Muscle layer of duodenum (tissue), 2 donors: ENCODE results near the gene GRID2.

Experiments used
- H3K27ac ChIP-seq: one replicate; pipeline ENCODE4 v1.7.0; 2013; ENCODE audit warnings: mild to moderate bottlenecking, low read length
- H3K27me3 ChIP-seq: one replicate; pipeline ENCODE4 v1.7.0; 2013; ENCODE audit warnings: low read depth, mild to moderate bottlenecking, control low read depth, low read length
- H3K36me3 ChIP-seq, 2 donors: one replicate each; pipeline ENCODE4 v1.7.0; 2013; ENCODE audit warnings: low read length in 2 of 2, control low read depth in 1 of 2, mild to moderate bottlenecking in 1 of 2; ENCODE audit not compliant: insufficient read depth in 2 of 2, control insufficient read depth in 1 of 2
- H3K4me1 ChIP-seq, 2 donors: one replicate each; pipeline ENCODE4 v1.7.0; 2013; ENCODE audit warnings: low read length in 2 of 2, mild to moderate bottlenecking in 2 of 2, control low read depth in 1 of 2, moderate library complexity in 1 of 2; ENCODE audit not compliant: insufficient read depth in 2 of 2, control insufficient read depth in 1 of 2
- H3K4me3 ChIP-seq, 2 donors: one replicate each; pipeline ENCODE4 v1.7.0; 2013; ENCODE audit warnings: low read length in 2 of 2, low read depth in 1 of 2, mild to moderate bottlenecking in 1 of 2
- H3K9me3 ChIP-seq, 2 donors: one replicate each; pipeline ENCODE4 v1.7.0; 2013; ENCODE audit warnings: low read length in 2 of 2, control low read depth in 1 of 2, mild to moderate bottlenecking in 1 of 2; ENCODE audit not compliant: control insufficient read depth in 1 of 2
- donor health status: healthy.

Gene GRID2

DNA sequence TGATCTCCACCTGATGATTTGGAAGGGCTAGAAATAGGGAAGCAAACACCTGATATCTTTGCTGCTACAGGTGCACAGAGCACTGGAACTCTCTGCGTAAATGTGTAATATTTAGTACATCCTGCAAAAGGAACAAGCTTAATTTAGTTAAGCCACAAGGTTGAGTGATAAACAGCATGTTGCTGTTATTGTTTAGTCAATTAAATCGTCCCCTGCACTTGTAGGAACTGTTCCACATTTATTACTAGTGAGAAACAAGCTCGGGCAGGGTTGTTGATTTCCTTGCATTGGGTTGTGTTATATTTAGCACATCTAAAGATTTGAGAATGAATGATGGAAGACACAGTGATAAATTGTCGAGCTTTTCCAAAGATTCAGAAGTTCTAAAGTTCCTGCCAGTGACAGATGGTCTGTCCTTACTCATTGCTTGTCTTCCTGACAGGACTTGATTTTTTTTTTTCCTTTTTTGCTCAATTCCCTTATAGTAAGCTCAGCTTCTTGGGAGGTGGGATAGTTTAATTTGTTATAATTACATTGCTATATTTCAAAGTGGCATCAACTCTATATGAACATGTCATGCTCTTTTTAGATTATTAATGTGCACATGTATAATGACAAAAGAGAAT is 897.8 kb downstream of the GRID2 start:
- no peaks in the 10 kb centered on the region for H3K27me3 ChIP-seq
- H3K4me3 ChIP-seq: no peak overlapping the region
- H3K36me3 ChIP-seq: no peaks in the 10 kb centered on the region
- no peaks in the 10 kb centered on the region for H3K9me3 ChIP-seq
- H3K27ac ChIP-seq: no peak overlapping the region
- no peaks in the 10 kb centered on the region for H3K4me1 ChIP-seq

DNA sequence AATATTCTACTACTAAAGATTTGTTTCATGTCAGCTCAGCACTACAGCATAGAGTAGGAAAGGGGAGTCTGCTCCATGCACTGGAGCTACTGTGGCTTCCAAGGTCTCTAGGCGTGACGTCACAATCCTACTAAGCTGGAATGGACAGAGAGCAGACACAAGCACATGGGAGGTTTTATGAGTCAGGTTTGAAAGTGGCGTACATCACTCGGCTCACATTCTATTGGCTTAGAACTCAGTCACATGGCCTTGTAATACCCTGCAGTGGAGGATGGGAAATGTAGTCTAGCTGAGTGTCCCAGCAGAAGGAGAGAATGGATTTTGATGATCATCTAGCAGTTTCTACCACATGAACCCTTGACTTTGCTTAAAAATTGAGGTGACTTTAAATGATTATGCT is 899.9 kb downstream of the GRID2 start:
- no peaks in the 10 kb centered on the region for H3K9me3 ChIP-seq
- no peaks in the 10 kb centered on the region for H3K4me1 ChIP-seq
- no peak overlapping the region for H3K4me3 ChIP-seq
- H3K27me3 ChIP-seq: no peaks in the 10 kb centered on the region
- no peak overlapping the region for H3K27ac ChIP-seq
- no peaks in the 10 kb centered on the region for H3K36me3 ChIP-seq

DNA sequence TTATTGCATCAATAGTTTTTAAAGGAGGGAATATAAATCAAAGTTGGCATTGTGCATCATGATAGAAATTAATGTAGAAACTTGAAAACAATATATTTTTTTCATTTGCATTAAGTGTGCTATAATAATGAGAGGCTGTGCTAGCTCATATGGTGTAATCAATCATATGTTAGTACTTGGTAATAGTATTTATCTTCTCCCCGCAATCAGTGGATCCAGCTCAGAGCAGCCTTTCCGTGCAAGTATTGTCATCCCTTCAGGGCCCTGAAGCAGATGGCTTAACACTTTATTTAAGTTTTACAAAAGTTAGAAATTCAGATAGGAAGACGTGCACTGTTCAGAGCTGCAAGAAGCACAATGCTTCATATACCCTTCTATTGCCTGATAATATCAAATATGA is 908.5 kb downstream of the GRID2 start:
- no peak overlapping the region for H3K27ac ChIP-seq
- no peaks in the 10 kb centered on the region for H3K4me1 ChIP-seq
- no peaks in the 10 kb centered on the region for H3K36me3 ChIP-seq
- H3K27me3 ChIP-seq: no peaks in the 10 kb centered on the region
- H3K4me3 ChIP-seq: no peak overlapping the region
- no peaks in the 10 kb centered on the region for H3K9me3 ChIP-seq

DNA sequence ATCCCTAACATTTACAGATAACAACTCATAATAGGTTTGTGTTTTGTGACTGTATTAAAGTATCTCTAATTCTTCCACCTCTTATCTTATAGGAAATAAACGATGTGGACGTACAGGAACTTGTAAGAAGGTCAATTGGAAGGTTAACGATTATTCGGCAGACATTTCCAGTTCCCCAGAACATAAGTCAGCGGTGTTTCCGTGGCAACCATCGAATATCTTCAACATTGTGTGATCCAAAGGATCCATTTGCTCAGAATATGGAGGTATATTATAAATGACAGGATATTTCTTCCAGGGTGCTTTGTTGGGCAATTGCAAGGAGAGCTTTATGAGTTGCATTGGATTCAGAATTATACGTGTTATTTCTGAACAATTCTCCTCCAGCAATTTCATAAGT is 912.9 kb downstream of the GRID2 start:
- H3K4me3 ChIP-seq: no peak overlapping the region
- no peak overlapping the region for H3K27ac ChIP-seq
- no peaks in the 10 kb centered on the region for H3K27me3 ChIP-seq

DNA sequence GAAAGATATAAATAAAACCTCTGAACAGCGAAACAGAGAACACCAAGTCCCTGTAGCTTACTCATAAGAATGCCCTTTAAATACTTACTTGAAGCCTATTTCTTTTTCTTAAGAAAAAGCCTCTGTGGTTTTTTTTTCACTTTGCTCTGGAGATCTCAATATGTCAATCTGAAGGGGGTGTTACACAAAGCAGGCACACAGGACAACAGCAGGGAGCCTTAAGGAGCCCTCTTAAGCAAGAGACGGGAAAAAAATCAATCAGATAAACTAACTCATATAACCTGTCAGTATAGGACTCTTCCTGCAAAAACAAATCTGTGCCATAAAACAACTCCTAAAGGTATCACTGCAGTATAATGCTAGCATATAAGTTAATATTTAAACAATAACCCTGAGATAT is 913.7 kb downstream of the GRID2 start:
- no peaks in the 10 kb centered on the region for H3K4me1 ChIP-seq

More for the DNA sequence above, 912.9 kb downstream of the GRID2 start:
- Histone ChIP-seq H3K36me3 (no peaks in the 10 kb centered on the region), H3K9me3 (no peaks in the 10 kb centered on the region), H3K4me1 (no peaks in the 10 kb centered on the region)

DNA sequence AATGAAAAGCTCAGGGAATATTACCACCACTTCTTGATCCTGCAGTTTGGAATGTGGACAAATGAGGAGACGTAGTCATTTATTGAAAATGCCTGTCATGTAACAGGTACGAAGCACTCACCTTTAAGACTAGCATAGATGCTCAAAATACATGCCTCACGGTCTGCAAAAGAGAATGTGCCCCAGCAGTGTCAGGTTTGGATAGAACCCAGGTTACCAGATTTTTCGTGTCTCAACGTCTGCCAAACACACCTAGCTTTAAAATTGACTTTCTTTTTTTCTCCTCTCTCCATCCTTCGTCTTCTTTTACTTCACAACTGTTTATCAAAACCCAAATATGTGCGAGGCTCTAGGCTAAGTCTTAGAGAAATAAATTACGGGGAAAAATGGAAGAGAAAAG is 918.0 kb downstream of the GRID2 start:
- no peaks in the 10 kb centered on the region for H3K36me3 ChIP-seq
- H3K27ac ChIP-seq: no peak overlapping the region
- H3K4me3 ChIP-seq: no peak overlapping the region
- no peaks in the 10 kb centered on the region for H3K9me3 ChIP-seq
- H3K4me1 ChIP-seq: no peaks in the 10 kb centered on the region
- no peaks in the 10 kb centered on the region for H3K27me3 ChIP-seq

More for the DNA sequence above, 913.7 kb downstream of the GRID2 start:
- Histone ChIP-seq H3K4me3 (no peak overlapping the region), H3K27ac (no peak overlapping the region), H3K27me3 (no peaks in the 10 kb centered on the region), H3K9me3 (no peaks in the 10 kb centered on the region), H3K36me3 (no peaks in the 10 kb centered on the region)

DNA sequence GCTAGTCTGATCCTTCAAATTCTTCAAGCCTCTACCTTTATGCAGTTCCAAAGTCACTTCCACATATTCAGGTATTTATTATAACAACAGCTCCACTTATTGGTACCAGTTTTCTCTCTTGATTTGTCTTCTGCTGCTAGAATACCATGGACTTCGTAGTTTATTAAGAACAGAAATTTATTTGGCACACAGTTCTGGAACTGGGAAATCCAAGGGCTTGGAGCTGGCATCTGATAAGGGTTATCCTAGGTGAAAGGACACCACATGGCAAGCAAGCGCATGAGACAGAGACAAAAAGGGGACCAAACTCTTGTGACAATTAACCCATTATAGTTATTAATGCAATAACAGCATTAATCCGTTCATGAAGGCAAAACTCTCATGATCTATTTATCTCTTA is 924.3 kb downstream of the GRID2 start:
- H3K36me3 ChIP-seq: no peaks in the 10 kb centered on the region
- no peak overlapping the region for H3K27ac ChIP-seq
- H3K27me3 ChIP-seq: no peaks in the 10 kb centered on the region
- H3K9me3 ChIP-seq: no peaks in the 10 kb centered on the region
- H3K4me3 ChIP-seq: no peak overlapping the region
- no peaks in the 10 kb centered on the region for H3K4me1 ChIP-seq

DNA sequence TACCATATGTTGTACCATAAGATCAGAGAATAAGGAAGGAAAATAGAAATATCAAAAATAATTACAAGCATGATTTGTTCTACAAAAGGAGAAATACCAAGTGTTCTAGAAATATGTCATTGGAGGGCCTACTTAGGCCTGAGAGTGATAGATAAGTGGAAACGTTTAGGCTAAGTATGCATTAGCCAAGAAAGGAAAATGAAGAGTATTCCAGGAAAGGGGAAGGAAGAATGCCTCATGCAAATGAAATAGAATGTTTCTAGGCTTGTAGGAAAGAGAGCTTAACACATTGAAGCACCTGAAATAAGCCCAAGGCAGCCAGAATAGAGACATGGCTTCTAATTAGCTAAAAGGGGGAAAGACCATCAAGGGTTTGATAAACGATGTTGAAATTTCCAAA is 929.1 kb downstream of the GRID2 start:
- Histone ChIP-seq H3K27me3 (no peaks in the 10 kb centered on the region), H3K4me1 (no peaks in the 10 kb centered on the region), H3K27ac (no peak overlapping the region), H3K36me3 (no peaks in the 10 kb centered on the region), H3K9me3 (no peaks in the 10 kb centered on the region), H3K4me3 (no peak overlapping the region)

DNA sequence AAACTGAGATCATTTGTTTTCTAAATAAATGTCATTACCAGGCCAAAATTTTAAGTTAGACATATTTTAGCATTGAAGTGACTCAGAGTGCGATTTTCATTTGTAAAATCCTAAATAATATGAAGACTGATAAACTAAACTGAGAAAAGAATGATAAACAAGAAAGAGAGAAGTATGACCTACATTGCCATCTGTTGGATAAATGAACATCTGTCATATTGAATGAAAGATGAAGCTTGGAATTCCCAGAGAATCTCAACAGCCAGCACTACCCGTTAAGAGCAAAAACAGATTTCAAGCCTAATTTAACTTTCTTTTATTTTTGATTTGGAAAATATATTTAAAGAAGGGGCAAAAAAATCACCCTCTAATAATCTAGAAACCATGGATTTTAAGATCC is 933.8 kb downstream of the GRID2 start:
- Histone ChIP-seq H3K9me3 (no peaks in the 10 kb centered on the region), H3K4me3 (no peak overlapping the region), H3K27me3 (no peaks in the 10 kb centered on the region), H3K27ac (no peak overlapping the region), H3K4me1 (no peaks in the 10 kb centered on the region), H3K36me3 (no peaks in the 10 kb centered on the region)

DNA sequence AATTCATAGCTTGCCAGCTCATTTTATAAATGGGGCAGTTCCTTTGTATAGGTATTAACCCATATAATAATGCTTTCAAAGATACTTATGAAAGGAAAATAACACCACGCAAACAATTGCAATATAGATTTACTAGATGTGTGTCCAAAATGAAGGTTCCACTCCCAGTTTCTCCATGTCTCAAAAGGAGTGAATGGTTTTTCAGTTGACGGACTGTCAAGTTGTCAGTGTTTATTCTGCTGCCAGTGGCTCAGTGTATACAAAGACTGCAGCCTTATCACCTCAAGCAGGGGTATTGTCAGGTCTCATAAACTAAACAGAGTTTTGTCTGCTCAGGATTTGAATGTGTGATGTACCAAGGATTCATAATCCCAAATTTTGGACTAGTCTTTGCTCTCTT is 939.5 kb downstream of the GRID2 start:
- H3K9me3 ChIP-seq: no peaks in the 10 kb centered on the region
- H3K4me1 ChIP-seq: no peaks in the 10 kb centered on the region
- H3K27me3 ChIP-seq: no peaks in the 10 kb centered on the region
- H3K36me3 ChIP-seq: no peaks in the 10 kb centered on the region
- no peak overlapping the region for H3K27ac ChIP-seq
- H3K4me3 ChIP-seq: no peak overlapping the region

DNA sequence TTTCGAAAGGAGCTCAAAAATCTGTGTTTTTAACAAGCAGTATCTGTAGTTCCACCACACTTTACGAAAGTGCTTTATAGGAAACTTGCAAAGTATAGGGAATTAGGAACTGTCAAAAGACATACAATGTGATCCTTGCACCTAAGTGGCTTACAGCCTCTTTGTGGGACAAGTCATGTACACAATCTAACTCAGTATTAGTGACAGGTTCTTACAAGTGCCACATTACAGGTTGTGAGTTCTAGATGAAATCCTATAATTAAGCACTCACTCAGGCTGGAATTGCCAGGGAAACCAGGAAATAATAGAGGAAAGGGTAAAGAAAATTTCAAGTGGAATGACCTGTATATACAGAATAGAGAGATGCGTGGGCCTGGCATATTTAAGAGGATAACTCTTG is 957.4 kb downstream of the GRID2 start:
- no peak overlapping the region for H3K4me3 ChIP-seq
- H3K4me1 ChIP-seq: no peaks in the 10 kb centered on the region
- H3K9me3 ChIP-seq: no peaks in the 10 kb centered on the region
- H3K36me3 ChIP-seq: no peaks in the 10 kb centered on the region
- H3K27ac ChIP-seq: no peak overlapping the region
- no peaks in the 10 kb centered on the region for H3K27me3 ChIP-seq

DNA sequence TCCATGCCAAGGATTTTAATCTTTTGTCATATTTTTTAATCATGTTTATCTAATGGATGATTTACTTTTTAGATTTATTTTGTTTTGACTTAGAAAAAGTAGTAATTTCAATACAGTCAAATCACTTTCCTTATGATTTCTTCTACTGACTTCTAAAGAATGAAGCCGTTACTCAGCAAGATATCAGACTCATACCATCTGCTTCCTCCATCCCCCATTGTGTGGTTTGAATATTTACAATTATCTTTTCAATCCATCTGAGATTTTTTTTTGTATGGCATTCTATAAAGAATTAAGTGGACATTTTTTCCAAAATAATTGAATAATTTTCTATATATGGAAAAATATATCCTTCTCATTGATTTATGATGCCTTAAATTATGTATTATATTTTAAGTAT is 959.4 kb downstream of the GRID2 start:
- H3K4me1 ChIP-seq: no peaks in the 10 kb centered on the region
- no peak overlapping the region for H3K27ac ChIP-seq
- H3K27me3 ChIP-seq: no peaks in the 10 kb centered on the region
- H3K4me3 ChIP-seq: no peak overlapping the region
- no peaks in the 10 kb centered on the region for H3K9me3 ChIP-seq
- H3K36me3 ChIP-seq: no peaks in the 10 kb centered on the region
